CD1c-positive myeloid dendritic cell (primary cell): ENCODE data around the gene ATP11A.
"Not testable (repeated sequence)": the region's sequence is repeated elsewhere in the genome, so short reads cannot be mapped to it uniquely, and the experiment has no call there.

Experiments used
- DNase-seq: peaks from one replicate; pipeline ENCODE4 v3.0.0-alpha.2; 2016; ENCODE audit errors: extremely low spot score

ATP11A gene

GRCh38 chr13:112861876-112862615, 172.2 kb downstream of the ATP11A start:
- DNase-seq: no peak

GRCh38 chr13:112863356-112863755, 173.5 kb downstream of the ATP11A start:
- not testable (repeated sequence) for DNase-seq

GRCh38 chr13:112865478-112865877, 175.6 kb downstream of the ATP11A start:
- not testable (repeated sequence) for DNase-seq

- DNase-seq: no peak
Observed at GRCh38 chr13:112867301-112867711, 177.5 kb downstream of the ATP11A start.

- DNase-seq: no peak
Observed at GRCh38 chr13:112868308-112868707, 178.5 kb downstream of the ATP11A start.

DNA sequence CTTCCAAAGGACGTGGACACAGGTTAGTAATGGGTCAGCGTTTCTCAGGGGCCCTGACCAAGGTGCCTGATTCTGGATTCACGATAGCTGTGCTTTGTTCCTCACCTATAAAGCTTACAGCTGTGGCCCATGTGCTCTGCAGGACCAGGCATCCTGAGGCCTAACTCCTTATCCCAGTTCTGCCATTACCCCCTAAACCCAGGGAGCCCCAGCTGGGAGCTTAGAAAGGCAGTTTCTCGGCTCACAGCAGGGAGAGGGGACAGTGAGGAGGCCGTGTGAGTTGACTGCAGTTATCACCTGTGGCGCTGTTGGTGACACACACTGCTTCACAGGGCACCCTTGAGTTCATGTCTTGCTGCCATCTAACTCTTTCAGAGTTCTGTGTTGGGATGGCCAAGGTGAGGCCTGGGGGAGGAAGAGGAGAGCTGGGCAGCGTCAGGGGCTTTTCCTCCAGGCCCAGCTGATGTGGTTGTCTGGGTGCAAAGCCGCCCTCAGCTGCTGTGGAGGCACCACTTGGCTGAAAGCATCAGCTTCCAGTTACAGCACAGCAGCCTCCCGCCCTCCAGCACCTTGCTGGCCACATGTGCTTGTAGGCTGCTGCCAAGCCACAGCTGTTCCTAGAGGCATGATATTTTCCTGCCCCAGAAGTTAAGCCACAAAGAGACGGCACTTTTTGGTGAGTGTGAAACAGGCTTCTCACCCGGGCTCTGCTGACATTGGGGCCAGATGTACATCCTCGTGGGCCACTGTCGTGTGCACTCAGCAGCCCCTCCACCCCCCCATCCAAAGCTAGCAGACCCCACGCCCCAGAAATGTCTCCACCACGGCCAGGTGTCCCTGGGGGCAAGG, 179.6 kb downstream of the ATP11A start:
- DNase-seq: no peak

- no peak for DNase-seq
Observed at GRCh38 chr13:112870051-112870331, 180.2 kb downstream of the ATP11A start.

DNA sequence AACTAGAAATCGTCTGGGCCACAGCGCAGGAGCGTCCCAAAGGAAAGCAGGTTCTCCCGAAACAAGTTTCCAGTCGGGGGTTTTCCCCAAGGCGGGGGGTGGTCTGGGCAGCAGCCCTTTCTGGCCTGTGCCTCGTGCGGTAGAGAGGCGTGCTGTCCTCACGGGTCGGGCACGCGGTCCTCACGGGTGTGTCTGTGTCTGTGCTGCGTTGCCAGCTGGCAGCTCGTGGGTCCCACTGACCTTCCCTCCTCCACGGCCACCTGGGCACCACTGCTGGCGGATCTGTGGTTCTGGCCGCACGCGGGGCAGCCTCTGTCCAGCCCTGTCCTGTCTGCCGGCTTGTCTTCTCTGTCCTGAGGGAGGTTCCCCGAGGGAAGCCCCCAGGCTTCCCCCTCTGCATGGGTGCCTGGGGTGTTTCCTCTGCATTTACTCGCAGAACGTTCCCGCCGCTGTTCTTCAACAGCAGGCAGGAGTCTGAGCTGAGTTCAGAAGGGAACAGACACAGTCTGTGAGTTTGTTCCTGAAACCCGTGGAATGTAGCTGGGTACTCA, 181.0 kb downstream of the ATP11A start:
- no peak for DNase-seq

DNA sequence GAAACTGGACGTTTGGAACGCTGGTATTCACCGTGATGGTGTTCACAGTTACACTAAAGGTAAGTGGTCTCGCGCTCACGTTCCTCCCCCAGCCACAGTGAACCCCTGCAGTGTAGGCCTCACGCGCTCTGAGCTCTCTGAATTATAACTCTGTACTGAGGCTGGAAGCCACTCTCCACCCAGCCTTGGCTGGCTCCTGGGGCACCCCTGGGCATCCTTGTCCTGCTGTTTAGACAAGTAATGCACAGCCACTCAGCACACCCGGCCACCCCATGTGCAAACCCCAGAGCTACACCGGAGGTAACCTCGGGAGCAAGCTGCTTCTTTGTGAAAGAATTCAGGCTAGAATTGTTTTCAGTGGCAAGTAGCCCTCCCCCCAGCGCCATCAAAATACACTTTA, 181.9 kb downstream of the ATP11A start:
- no peak for DNase-seq

GRCh38 chr13:112872657-112873631, 183.1 kb downstream of the ATP11A start:
- DNase-seq: not testable (repeated sequence)

GRCh38 chr13:112873851-112874750, 184.3 kb downstream of the ATP11A start:
- DNase-seq: peak; percentile 75

GRCh38 chr13:112874751-112875300, 185.0 kb downstream of the ATP11A start:
- no peak for DNase-seq

GRCh38 chr13:112875627-112876026, 185.8 kb downstream of the ATP11A start:
- DNase-seq: no peak

DNA sequence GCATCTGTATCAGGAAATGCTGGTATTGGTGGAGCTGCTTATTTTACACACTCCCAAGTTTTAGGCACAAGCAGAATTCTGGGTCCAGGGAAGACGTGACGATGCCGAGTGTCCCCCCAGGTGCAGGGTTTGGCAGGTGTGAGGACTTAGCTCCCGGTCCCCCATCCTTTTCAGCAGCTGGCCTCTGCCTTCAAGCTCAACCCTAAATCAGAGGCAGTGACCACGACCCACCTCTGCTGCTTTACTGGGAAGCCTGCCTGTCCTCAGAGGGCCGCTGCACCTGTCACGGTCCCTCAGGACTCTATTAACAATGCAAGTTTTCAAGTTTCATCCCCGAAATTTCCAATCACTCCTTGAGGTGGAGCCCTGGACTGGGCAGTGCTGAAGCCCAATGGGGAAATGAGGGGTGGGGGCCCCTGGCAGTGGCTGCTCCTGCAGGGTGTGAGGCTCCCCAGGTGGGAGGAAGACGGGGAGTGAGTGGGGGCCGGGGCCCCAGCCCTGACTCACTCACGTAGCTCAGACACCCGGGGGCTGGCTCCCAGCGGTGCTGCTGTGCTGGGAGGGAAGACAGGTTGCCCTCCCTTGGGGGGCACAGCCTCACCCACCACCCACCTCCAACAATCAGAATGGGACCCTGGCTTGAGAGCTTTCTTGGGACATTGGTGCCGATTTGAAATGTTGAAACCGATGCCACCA, 186.6 kb downstream of the ATP11A start:
- DNase-seq: no peak

GRCh38 chr13:112877066-112877465, 187.2 kb downstream of the ATP11A start:
- DNase-seq: no peak

- DNase-seq: no peak
Observed at GRCh38 chr13:112877539-112877938, 187.7 kb downstream of the ATP11A start.

- no peak for DNase-seq
Observed at GRCh38 chr13:112877976-112878955, 188.4 kb downstream of the ATP11A start.

GRCh38 chr13:112879283-112879833, 189.5 kb downstream of the ATP11A start:
- no peak for DNase-seq
